Measurements from ENCODE around the gene DNAJC6. TPM values are rescaled to one million over a fixed set of nuclear protein-coding genes. Genes with fewer than 3 reads are reported as not detected.

The DNAJC6 gene
- total and polyA plus RNA-seq, 12 donors: 0.88 to 10.5 (median 5.2) TPM

- Histone ChIP-seq H3K27me3 (no peaks in the 10 kb centered on the region), H3K9me3 (no peaks in the 10 kb centered on the region), H3K27ac (no peak overlapping the region), H3K4me1 (peaks cover 0 to 28% (median 18%) of the 10 kb centered on the region in 9 donors), H3K4me3 (no peak overlapping the region), H3K36me3 (no peaks in the 10 kb centered on the region)
- WGBS, 2 donors: 50 to 51% methylated on average over 1 of the region's 1 CpG
- intact Hi-C loops (cut with DNase I): no loop called here
- no peak for TF ChIP-seq CTCF (IDR thresholded peaks at IDR 0.05)
- no peak for ATAC-seq
- no peak for DNase-seq
Observed at GRCh38 chr1:65276197-65276939, 33.0 kb upstream of the DNAJC6 start.

- WGBS, 2 donors: 37 to 55% methylated on average over 10 of the region's 10 CpGs
- ATAC-seq: peak in 2 of 8 donors; percentile 44 to 48
- intact Hi-C loops (cut with DNase I): no loop called here
- DNase-seq: no peak
- Histone ChIP-seq H3K27me3 (no peaks in the 10 kb centered on the region), H3K36me3 (no peaks in the 10 kb centered on the region), H3K4me3 (peak overlapping the region in 4 of 10 donors; percentile 9 to 16 (median 10)), H3K27ac (peak overlapping the region in 8 of 10 donors; percentile 7 to 81 (median 64)), H3K4me1 (peaks cover 0 to 28% (median 18%) of the 10 kb centered on the region in 9 donors), H3K9me3 (no peaks in the 10 kb centered on the region)
- TF ChIP-seq CTCF (IDR thresholded peaks at IDR 0.05): no peak
Observed at GRCh38 chr1:65277605-65278347, 31.6 kb upstream of the DNAJC6 start.

GRCh38 chr1:65278376-65279069, 30.8 kb upstream of the DNAJC6 start:
- Histone ChIP-seq H3K4me3 (peak overlapping the region in 6 of 10 donors; percentile 7 to 30 (median 10)), H3K27ac (peak overlapping the region in 8 of 10 donors; percentile 7 to 81 (median 64))
- 16 to 36% methylated on average over 5 of the region's 5 CpGs for WGBS, 2 donors

More at GRCh38 chr1:65278376-65279069, 30.8 kb upstream of the DNAJC6 start:
- no peaks in the 10 kb centered on the region for H3K9me3 ChIP-seq
- no peaks in the 10 kb centered on the region for H3K36me3 ChIP-seq
- TF ChIP-seq CTCF (IDR thresholded peaks at IDR 0.05): no peak
- H3K4me1 ChIP-seq: peaks cover 0 to 28% (median 18%) of the 10 kb centered on the region in 9 donors
- intact Hi-C loops (cut with DNase I): no loop called here
- ATAC-seq: peak in 5 of 8 donors; percentile 43 to 77 (median 67)
- DNase-seq: no peak
- H3K27me3 ChIP-seq: no peaks in the 10 kb centered on the region

All from heart right ventricle (tissue), 16 donors.